Heart left ventricle (tissue), 16 donors: ENCODE measurements around the gene CORO1C. TPM values are rescaled to one million over a fixed set of nuclear protein-coding genes. Genes with fewer than 3 reads are reported as not detected.

ENCODE experiments used
- ATAC-seq, 4 donors: fragments of 200-7000 bp; cut with Tn5 transposase; one replicate each; pipeline ENCODE4 v1.9.1; 2020 to 2022; ENCODE audit warnings: moderate library complexity in 4 of 4, mild to moderate bottlenecking in 3 of 4, moderate number of reproducible peaks in 1 of 4
- DNase-seq, 5 donors: peaks; one replicate each; pipeline ENCODE4 v3.0.0-alpha.2; 2020
- H3K27ac ChIP-seq, 12 donors: fragments of 200-600 bp; sonication (generic) in 4 of 12; one replicate each; pipeline versions ENCODE4 v1.5.0 to v1.8.0; 2016 to 2022; ENCODE audit warnings: mild to moderate bottlenecking in 2 of 12
- H3K27me3 ChIP-seq, 9 donors: fragments of 200-600 bp; sonication (generic) in 2 of 9; one replicate each; pipeline versions ENCODE4 v1.5.1 to v1.8.0; 2016 to 2022; ENCODE audit warnings: mild to moderate bottlenecking in 3 of 9
- H3K36me3 ChIP-seq, 9 donors: fragments of 200-600 bp; sonication (generic) in 2 of 9; one replicate each; pipeline versions ENCODE4 v1.5.0 to v1.8.0; 2018 to 2022; ENCODE audit warnings: mild to moderate bottlenecking in 2 of 9
- H3K4me1 ChIP-seq, 12 donors: fragments of 200-600 bp; sonication (generic) in 4 of 12; one replicate each; pipeline versions ENCODE4 v1.5.0 to v1.8.0; 2016 to 2022; ENCODE audit warnings: mild to moderate bottlenecking in 3 of 12
- H3K4me3 ChIP-seq, 12 donors: fragments of 200-600 bp; sonication (generic) in 4 of 12; one replicate each; pipeline versions ENCODE4 v1.5.0 to v1.8.0; 2017 to 2022; ENCODE audit warnings: mild to moderate bottlenecking in 9 of 12, moderate library complexity in 4 of 12
- H3K9me3 ChIP-seq, 12 donors: fragments of 200-600 bp; sonication (generic) in 4 of 12; one replicate each; pipeline versions ENCODE4 v1.5.0 to v1.8.0; 2016 to 2022; ENCODE audit warnings: mild to moderate bottlenecking in 1 of 12
- POLR2A ChIP-seq, 2 donors: fragments of 450-650 bp; IDR thresholded peaks; one replicate each; pipeline ENCODE4 v1.6.1; 2017; ENCODE audit warnings: antibody characterized with exemption in 2 of 2, mild to moderate bottlenecking in 2 of 2, moderate library complexity in 2 of 2
- WGBS, 4 donors: extraction: QIAGEN DNeasy Blood & Tissue Kit in 2 of 4; methylation state at CpG; one replicate each; pipeline versions ENCODE4 v1.1.5 to v1.1.7; 2013 to 2018; 5-methylcytosine and 5-hydroxymethylcytosine counted together
- intact Hi-C, 10 donors: fragments of 100-400 bp; cut with DNase I; formaldehyde crosslinking; loops; one replicate each; pipeline versions ENCODE4 v1.11.1 to v1.14.2; 2022
- polyA plus RNA-seq, 2 donors: library from polyadenylated mRNA; stranded (reverse); fragments of 200-250 nt; gene quantifications; one replicate each; pipeline ENCODE4 v1.2.3, GENCODE V29; 2013
- total RNA-seq, 9 donors: library from RNA; depleted of rRNA in 2 of 9; stranded (reverse); fragments of >200 nt in 2 of 9; fragmentation: NEBNext Ultra II Directional in 3 of 9; extraction: Animal tissue kit (Norgen Biotek cat#: 25700) in 3 of 9; gene quantifications; one replicate each; pipeline versions ENCODE4 v1.1.0 to v1.2.4, GENCODE V29; 2016 to 2023
- TF ChIP-seq, protein P1 (sequence below), 12 donors: fragments of 200-600 bp; sonication (generic) in 4 of 12; IDR thresholded peaks; one replicate each; pipeline versions ENCODE4 v1.5.0 to v1.8.0; 2018 to 2022; ENCODE audit warnings: antibody characterized with exemption in 12 of 12, mild to moderate bottlenecking in 5 of 12
- donor health status: ischemic (EF 13 %, LVEDD 7.1; RV severe dilation, severe dysfunction).
- donor health status: healthy with polysubstance abuse.
- donor health status: DM: no; HTN: yes; CAD: no.
- donor health status: DM: no; HTN: no; CAD: no.
- donor health status: ischemic (EF 25% LVEDD 6.9; RV normal size, moderate dysfunction).
- donor health status: ischemic (EF 25% LVEDD 5.7; RV mildly dilated, moderate dysfunction).
- donor health status: healthy.
- donor health status: DM: yes; HTN: yes; CAD: no.
- donor health status: ischemic (EF 35%, LVEDD 5.7; RV mildly dilated, moderate dysfunction).
- donor health status: nonischemic (EF 11% LVEDD 7.7; RV severe dilation, severe dysfunction).
- donor health status: DM: yes; HTN: yes; CAD: no.
- donor health status: PGD.
- donor health status: ischemic (EF 29% LVEDD 5.4; RV normal size, mild dysfunction).
- donor health status: nonischemic (EF 23%, LVEDD 6.1; RV moderate dilation, normal function).

CORO1C gene
- total and polyA plus RNA-seq, 11 donors, result 18.3 to 119 (median 65.2) TPM

DNA sequence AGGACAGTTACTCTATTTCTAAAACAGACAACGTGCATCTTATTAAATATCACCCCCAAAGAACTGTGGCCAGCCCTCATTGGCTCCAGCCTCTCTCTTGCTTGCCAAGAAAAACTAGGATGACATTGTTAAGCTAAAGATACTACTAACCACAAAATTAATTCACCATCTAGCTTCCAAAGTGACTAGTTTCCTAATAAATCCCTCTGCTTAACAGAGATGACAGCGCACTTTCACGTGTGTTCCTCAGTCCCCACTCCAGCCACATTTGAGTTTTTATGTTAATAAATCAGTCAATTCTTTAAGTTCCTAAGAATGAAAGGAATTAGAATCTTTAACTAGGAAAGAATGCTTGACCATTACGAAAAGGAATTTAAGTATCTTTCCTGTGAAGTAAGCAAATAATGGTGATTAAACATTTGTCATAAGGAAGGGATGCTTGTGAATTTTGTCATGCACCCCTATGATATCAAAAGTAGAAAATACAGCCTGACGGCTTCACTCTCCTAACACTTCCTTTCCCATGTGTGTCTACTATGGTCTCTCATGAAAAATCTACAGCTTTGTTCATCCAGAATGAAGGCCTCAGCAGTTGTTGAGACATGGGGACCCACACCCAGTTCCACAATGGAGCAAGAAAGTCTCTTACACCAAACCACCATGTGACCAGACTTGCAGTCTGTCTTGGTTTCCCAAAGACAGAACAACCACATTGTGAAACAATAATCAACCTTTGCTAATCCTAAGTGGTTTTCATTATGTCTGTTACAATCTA is 8.1 kb downstream of the CORO1C start:
- Histone ChIP-seq H3K27me3 (no peaks in the 10 kb centered on the region), H3K4me1 (peaks cover 10 to 91% (median 68%) of the 10 kb centered on the region in 12 donors), H3K4me3 (peak overlapping the region in 1 of 12 donors; percentile 1), H3K36me3 (peaks cover 0 to 2% (median 0%) of the 10 kb centered on the region in 9 donors), H3K27ac (peak overlapping the region in 11 of 12 donors; percentile 35 to 79 (median 55)), H3K9me3 (no peaks in the 10 kb centered on the region)
- DNase-seq (no peak), ATAC-seq (peak in 3 of 4 donors; percentile 45 to 73 (median 52))
- intact Hi-C loops, result loop anchor here in 2 of 10 donors (10.0 kb wide), 1 partner anchor 132 kb away; the partner anchor contains the start of gene SSH1 (in 2 of the 2)
- TF ChIP-seq POLR2A (IDR thresholded peaks at IDR 0.05), result no peak
- TF ChIP-seq, protein P1, sequence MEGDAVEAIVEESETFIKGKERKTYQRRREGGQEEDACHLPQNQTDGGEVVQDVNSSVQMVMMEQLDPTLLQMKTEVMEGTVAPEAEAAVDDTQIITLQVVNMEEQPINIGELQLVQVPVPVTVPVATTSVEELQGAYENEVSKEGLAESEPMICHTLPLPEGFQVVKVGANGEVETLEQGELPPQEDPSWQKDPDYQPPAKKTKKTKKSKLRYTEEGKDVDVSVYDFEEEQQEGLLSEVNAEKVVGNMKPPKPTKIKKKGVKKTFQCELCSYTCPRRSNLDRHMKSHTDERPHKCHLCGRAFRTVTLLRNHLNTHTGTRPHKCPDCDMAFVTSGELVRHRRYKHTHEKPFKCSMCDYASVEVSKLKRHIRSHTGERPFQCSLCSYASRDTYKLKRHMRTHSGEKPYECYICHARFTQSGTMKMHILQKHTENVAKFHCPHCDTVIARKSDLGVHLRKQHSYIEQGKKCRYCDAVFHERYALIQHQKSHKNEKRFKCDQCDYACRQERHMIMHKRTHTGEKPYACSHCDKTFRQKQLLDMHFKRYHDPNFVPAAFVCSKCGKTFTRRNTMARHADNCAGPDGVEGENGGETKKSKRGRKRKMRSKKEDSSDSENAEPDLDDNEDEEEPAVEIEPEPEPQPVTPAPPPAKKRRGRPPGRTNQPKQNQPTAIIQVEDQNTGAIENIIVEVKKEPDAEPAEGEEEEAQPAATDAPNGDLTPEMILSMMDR (IDR thresholded peaks at IDR 0.05), result no peak
- WGBS, 4 donors, result 21 to 27% (median 26%) methylated on average over 5 of the region's 5 CpGs

DNA sequence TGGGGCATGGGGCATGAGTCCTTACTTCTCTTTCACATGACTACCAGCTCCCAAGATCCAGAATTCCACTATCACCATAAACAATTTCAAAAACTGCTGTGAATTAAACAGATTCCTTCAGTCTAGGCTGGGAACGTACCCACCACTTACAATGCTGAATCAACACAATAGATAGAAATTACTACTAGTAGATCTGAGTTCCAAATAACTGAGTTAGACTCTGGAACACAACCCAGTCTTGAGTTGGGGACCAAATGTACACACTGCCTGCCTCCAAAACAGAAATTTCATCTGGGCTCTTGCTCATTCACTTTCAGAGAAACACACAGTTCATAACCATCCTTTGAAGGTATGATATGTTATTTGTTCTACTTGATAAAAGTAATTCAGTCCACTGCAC is 8.9 kb downstream of the CORO1C start:
- peaks cover 0 to 4% (median 0%) of the 10 kb centered on the region in 9 donors for H3K36me3 ChIP-seq
- H3K27ac ChIP-seq, result peak overlapping the region in 11 of 12 donors; percentile 35 to 79 (median 55)
- no peak for DNase-seq
- no peak for TF ChIP-seq POLR2A (IDR thresholded peaks at IDR 0.05)
- TF ChIP-seq, protein P1 (IDR thresholded peaks at IDR 0.05), result no peak
- no peak overlapping the region for H3K4me3 ChIP-seq
- ATAC-seq, result no peak
- H3K4me1 ChIP-seq, result peaks cover 10 to 89% (median 64%) of the 10 kb centered on the region in 12 donors
- 35 to 48% (median 36%) methylated on average over 1 of the region's 1 CpG for WGBS, 4 donors
- no peaks in the 10 kb centered on the region for H3K9me3 ChIP-seq
- intact Hi-C loops, result loop anchor here in 2 of 10 donors (10.0 kb wide), 1 partner anchor 132 kb away; the partner anchor contains the start of gene SSH1 (in 2 of the 2)
- H3K27me3 ChIP-seq, result no peaks in the 10 kb centered on the region

DNA sequence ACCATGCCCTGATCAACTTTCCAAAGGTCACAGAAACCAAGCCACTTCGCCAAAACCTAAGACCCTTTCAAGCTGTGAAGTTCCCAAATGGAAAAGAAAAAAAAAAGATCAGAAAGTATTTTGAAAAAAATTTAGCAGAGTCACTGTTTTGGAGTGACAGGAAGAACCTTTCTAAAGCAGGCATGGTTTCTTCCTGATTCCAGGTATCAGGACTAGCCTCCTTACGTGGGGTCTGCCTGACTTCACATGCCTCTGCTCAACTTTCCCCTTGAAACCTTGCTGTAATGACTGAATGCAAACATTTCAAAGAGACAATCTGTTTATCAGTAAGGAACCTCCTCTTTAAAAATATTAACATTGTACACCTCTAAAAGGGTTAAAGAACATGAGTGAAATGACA is 9.5 kb downstream of the CORO1C start:
- WGBS, 4 donors, result 44 to 77% (median 61%) methylated on average over 2 of the region's 2 CpGs
- DNase-seq (no peak), ATAC-seq (no peak)
- no peaks in the 10 kb centered on the region for H3K9me3 ChIP-seq
- intact Hi-C loops, result loop anchor here in 2 of 10 donors (10.0 kb wide), 1 partner anchor 133 kb away; the partner anchor contains the start of gene SSH1 (in 2 of the 2)
- peaks cover 0 to 9% (median 0%) of the 10 kb centered on the region in 9 donors for H3K36me3 ChIP-seq
- no peak overlapping the region for H3K4me3 ChIP-seq
- H3K27me3 ChIP-seq, result no peaks in the 10 kb centered on the region
- peak overlapping the region in 11 of 12 donors; percentile 35 to 79 (median 55) for H3K27ac ChIP-seq
- TF ChIP-seq POLR2A (IDR thresholded peaks at IDR 0.05), result no peak
- TF ChIP-seq, protein P1 (IDR thresholded peaks at IDR 0.05), result no peak
- H3K4me1 ChIP-seq, result peaks cover 10 to 89% (median 65%) of the 10 kb centered on the region in 12 donors
